Fibroblast of lung (primary cell): Measurements from ENCODE around the gene CNOT3. TPM values are rescaled to one million over a fixed set of nuclear protein-coding genes. Genes with fewer than 3 reads are reported as not detected.

Source experiments
- DNase-seq, 2 donors: peaks; one replicate each; pipeline versions ENCODE4 v3.0.0 to v3.0.0-alpha.2; 2010; ENCODE audit warnings: low read depth in 2 of 2
- H2AFZ ChIP-seq: 2 replicates; pipeline ENCODE4 v1.5.1; 2012; ENCODE audit warnings: low read length, control low read depth, inconsistent platforms
- H3K27ac ChIP-seq: 2 replicates; pipeline ENCODE4 v1.5.1; 2011; ENCODE audit warnings: low read length, control low read depth; ENCODE audit not compliant: insufficient read depth
- H3K27me3 ChIP-seq: 2 replicates; pipeline ENCODE4 v1.5.1; 2011; ENCODE audit warnings: mild to moderate bottlenecking, low read length; ENCODE audit not compliant: control insufficient read depth, insufficient read depth
- H3K36me3 ChIP-seq: 2 replicates; pipeline ENCODE4 v1.5.1; 2011; ENCODE audit warnings: low read length; ENCODE audit not compliant: control insufficient read depth, insufficient read depth
- H3K4me1 ChIP-seq: 2 replicates; pipeline ENCODE4 v1.5.1; 2011; ENCODE audit warnings: low read length; ENCODE audit not compliant: control insufficient read depth, insufficient read depth; ENCODE audit errors: extremely low read depth
- H3K4me2 ChIP-seq: 2 replicates; pipeline ENCODE4 v1.5.1; 2011; ENCODE audit warnings: low read length, control low read depth; ENCODE audit not compliant: insufficient read depth; ENCODE audit errors: extremely low read depth
- H3K4me3 ChIP-seq, 4 experiments: fragments of 200-600 bp in 1 of 4; sonication (generic) in 1 of 4; replicated peaks in 1 of 4; 2 replicates each; pipeline ENCODE4 v1.5.1; 2011 to 2016; ENCODE audit warnings: low read length in 4 of 4, low read depth in 3 of 4, mild to moderate bottlenecking in 3 of 4, control low read depth in 2 of 4, inconsistent platforms in 1 of 4, mixed read lengths in 1 of 4; ENCODE audit not compliant: insufficient read depth in 1 of 4; ENCODE audit errors: control extremely low read depth in 1 of 4
- H3K79me2 ChIP-seq: 2 replicates; pipeline ENCODE4 v1.5.1; 2012; ENCODE audit warnings: mild to moderate bottlenecking, low read length, inconsistent platforms; ENCODE audit not compliant: control insufficient read depth, insufficient read depth
- H3K9ac ChIP-seq: 2 replicates; pipeline ENCODE4 v1.5.1; 2011; ENCODE audit warnings: mild to moderate bottlenecking, low read length, control low read depth; ENCODE audit not compliant: insufficient read depth
- H3K9me3 ChIP-seq: 2 replicates; pipeline ENCODE4 v1.5.1; 2012; ENCODE audit warnings: low read depth, low read length; ENCODE audit not compliant: control insufficient read depth, insufficient read depth
- H4K20me1 ChIP-seq: 2 replicates; pipeline ENCODE4 v1.5.1; 2011; ENCODE audit warnings: low read length; ENCODE audit not compliant: control insufficient read depth, insufficient read depth; ENCODE audit errors: extremely low read depth
- CTCF ChIP-seq, 2 donors: IDR thresholded peaks in 1 of 2; conservative IDR thresholded peaks in 1 of 2; 1 replicate in 1 of 2; 2 replicates in 1 of 2; pipeline ENCODE4 v1.5.1; 2011 to 2012; ENCODE audit warnings: low read length in 2 of 2, control low read depth in 1 of 2, inconsistent platforms in 1 of 2, low read depth in 1 of 2, mild to moderate bottlenecking in 1 of 2
- EZH2 ChIP-seq: IDR thresholded peaks from 2 replicates; pipeline ENCODE4 v1.5.1; 2012; ENCODE audit warnings: low read length, control low read depth, mild to moderate bottlenecking; ENCODE audit errors: missing control alignments
- polyA plus RNA-seq, 2 donors: library from polyadenylated mRNA; depleted of rRNA in 1 of 2; stranded (reverse) in 1 of 2; unstranded in 1 of 2; fragments of >200 nt; gene quantifications; 2 replicates each; pipeline ENCODE4 v1.2.1, GENCODE V29; 2011 to 2012; ENCODE audit warnings: missing spikeins in 1 of 2
- total RNA-seq: library from RNA; depleted of rRNA; stranded (reverse); fragments of >200 nt; gene quantifications from 2 replicates; pipeline ENCODE4 v1.2.1, GENCODE V29; 2014

Gene CNOT3
- total and polyA plus RNA-seq, 2 donors (not counting 1 experiment from before 2014, with no cell fraction given), result 10.4 to 10.7 TPM

GRCh38 chr19:54201172-54201701, 63.7 kb downstream of the CNOT3 start:
- DNase-seq, result no peak
- Histone ChIP-seq H3K79me2 (peaks cover 55% of the 10 kb centered on the region), H3K27ac (peak overlapping the region; percentile 97), H3K27me3 (no peaks in the 10 kb centered on the region), H3K36me3 (peaks cover 17% of the 10 kb centered on the region), H3K4me3 (peak overlapping the region; percentile 70 to 92 (median 92)), H4K20me1 (peaks cover 5% of the 10 kb centered on the region), H3K4me2 (peak overlapping the region; percentile 91), H3K4me1 (peaks cover 12% of the 10 kb centered on the region), H2AFZ (no peak overlapping the region), H3K9ac (peak overlapping the region; percentile 93), H3K9me3 (no peaks in the 10 kb centered on the region)
- TF ChIP-seq CTCF (conservative IDR thresholded peaks at IDR 0.05 in 1 of 2, IDR thresholded peaks at IDR 0.05 in 1 of 2; ENCODE audit: low read depth in 1 of 2, low read length in 2 of 2) (no peak), EZH2 (no peak)

- Histone ChIP-seq H3K9me3 (no peaks in the 10 kb centered on the region), H3K27ac (peak overlapping the region; percentile 97), H3K36me3 (peaks cover 25% of the 10 kb centered on the region), H3K9ac (no peak overlapping the region), H3K79me2 (peaks cover 63% of the 10 kb centered on the region), H4K20me1 (peaks cover 5% of the 10 kb centered on the region), H3K4me1 (peaks cover 14% of the 10 kb centered on the region), H2AFZ (no peak overlapping the region), H3K4me3 (peak overlapping the region; percentile 70 to 92 (median 92)), H3K27me3 (no peaks in the 10 kb centered on the region), H3K4me2 (peak overlapping the region; percentile 91)
- TF ChIP-seq EZH2, result no peak
- TF ChIP-seq CTCF (conservative IDR thresholded peaks at IDR 0.05 in 1 of 2, IDR thresholded peaks at IDR 0.05 in 1 of 2; ENCODE audit: low read depth in 1 of 2, low read length in 2 of 2), result no peak
- DNase-seq, result no peak
Measured at GRCh38 chr19:54201980-54202379, 64.4 kb downstream of the CNOT3 start.

GRCh38 chr19:54203151-54203611, 65.6 kb downstream of the CNOT3 start:
- peaks cover 5% of the 10 kb centered on the region for H4K20me1 ChIP-seq
- H3K9ac ChIP-seq, result peak overlapping the region; percentile 20
- peak; percentile 9 to 21 for DNase-seq
- peak overlapping the region; percentile 70 to 92 (median 92) for H3K4me3 ChIP-seq
- no peak overlapping the region for H2AFZ ChIP-seq
- peak overlapping the region; percentile 97 for H3K27ac ChIP-seq
- H3K27me3 ChIP-seq, result no peaks in the 10 kb centered on the region
- H3K4me2 ChIP-seq, result peak overlapping the region; percentile 91
- peaks cover 72% of the 10 kb centered on the region for H3K79me2 ChIP-seq
- no peaks in the 10 kb centered on the region for H3K9me3 ChIP-seq
- TF ChIP-seq CTCF (conservative IDR thresholded peaks at IDR 0.05 in 1 of 2, IDR thresholded peaks at IDR 0.05 in 1 of 2; ENCODE audit: low read depth in 1 of 2, low read length in 2 of 2) (no peak), EZH2 (no peak)
- H3K36me3 ChIP-seq, result peaks cover 34% of the 10 kb centered on the region
- peaks cover 18% of the 10 kb centered on the region for H3K4me1 ChIP-seq
